ENCODE data around the gene KLHL26. TPM values are rescaled to one million over a fixed set of nuclear protein-coding genes. Genes with fewer than 3 reads are reported as not detected.

KLHL26 gene
- total RNA-seq, 1 donor from 2014 or later: 11.6 TPM

DNA sequence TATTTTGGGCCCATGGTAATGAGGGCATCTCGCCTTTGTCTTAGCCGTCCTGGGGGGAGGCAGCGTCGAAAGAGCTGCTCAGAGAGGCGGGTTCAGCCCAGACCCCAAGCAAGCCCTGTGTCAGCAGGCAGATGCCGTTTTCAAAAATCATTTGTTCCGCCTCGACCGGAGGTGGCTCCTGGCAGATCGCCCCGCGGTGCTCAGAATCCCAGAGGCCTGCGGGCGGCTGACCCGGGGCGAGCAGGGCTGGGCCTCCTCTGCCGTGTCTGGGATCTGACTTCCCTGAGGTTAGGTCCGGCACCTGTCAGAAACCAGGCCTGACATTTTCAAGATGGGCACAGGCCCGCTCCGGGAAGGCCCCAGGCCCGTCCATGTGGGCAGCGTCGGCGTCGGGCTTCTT is 82.7 kb downstream of the KLHL26 start:
- DNase-seq (ENCODE audit: low spot score): no peak
- no peaks in the 10 kb centered on the region for H3K4me1 Mint-ChIP-seq (ENCODE audit: low read depth)
- no peak overlapping the region for H3K4me3 Mint-ChIP-seq (ENCODE audit: low read depth)
- intact Hi-C loops (cut with micrococcal nuclease): no loop called here
- H3K27ac Mint-ChIP-seq: no peak overlapping the region
- H3K27me3 Mint-ChIP-seq (ENCODE audit: low read depth): no peaks in the 10 kb centered on the region
- H3K9me3 Mint-ChIP-seq: no peaks in the 10 kb centered on the region
- no peaks in the 10 kb centered on the region for H3K36me3 Mint-ChIP-seq (ENCODE audit: low read depth)

Other genes starting within 250 kb of the KLHL26 start
- gene LRRC25, start 239.4 kb upstream of the KLHL26 start, total RNA-seq: not detected in 2 replicates
- gene SSBP4, start 217.6 kb upstream of the KLHL26 start, total RNA-seq: 133 and 146 TPM in 2 replicates
- 15.1 and 20.3 TPM in 2 replicates for gene ISYNA1, start 198.9 kb upstream of the KLHL26 start, total RNA-seq
- 27.0 and 27.5 TPM in 2 replicates for gene ELL, start 115.0 kb upstream of the KLHL26 start, total RNA-seq
- gene FKBP8, start 93.5 kb upstream of the KLHL26 start, total RNA-seq: 196 and 201 TPM in 2 replicates
- gene KXD1, start 79.2 kb upstream of the KLHL26 start, total RNA-seq: 132 and 141 TPM in 2 replicates
- gene UBA52, start 65.2 kb upstream of the KLHL26 start, total RNA-seq: 1,564 and 1,579 TPM in 2 replicates
- gene REX1BD, start 48.2 kb upstream of the KLHL26 start, total RNA-seq: 122 and 132 TPM in 2 replicates
- gene CRLF1, start 30.2 kb upstream of the KLHL26 start, total RNA-seq: not detected in 2 replicates
- gene TMEM59L, start 24.2 kb upstream of the KLHL26 start, total RNA-seq: not detected in 2 replicates
- gene CRTC1, start 46.7 kb downstream of the KLHL26 start, total RNA-seq: 6.4 and 7.0 TPM in 2 replicates
- gene COMP, start 154.3 kb downstream of the KLHL26 start, total RNA-seq: not detected in 2 replicates
- 99.5 and 110 TPM in 2 replicates for gene UPF1, start 194.9 kb downstream of the KLHL26 start, total RNA-seq

Data from activated T-helper 2 cell treated with anti-CD3 and anti-CD28 coated beads, Interferon-gamma antibody, Interleukin-2, Interleukin-4, amounts not matched to agents 10 μg/mL and 5 μg/mL and 100 μg/mL, durations not matched to agents 14 hours and 24 hours and 36 hours (primary cell).